ENCODE data around the gene SNU13.

The SNU13 gene

GRCh38 chr22:41702763-41703162 lies 14.1 kb upstream of the SNU13 start:
- Histone ChIP-seq H3K79me1 (ENCODE audit: low read depth, low read length) (no peaks in the 10 kb centered on the region), H3K18ac (ENCODE audit: low read length) (no peak overlapping the region), H4K8ac (ENCODE audit: low read depth, low read length) (no peak overlapping the region), H2AFZ (ENCODE audit: low read length) (no peak overlapping the region), H3K9ac (ENCODE audit: low read depth, low read length, poor library complexity) (no peak overlapping the region), H2BK5ac (ENCODE audit: low read length) (no peak overlapping the region), H2BK12ac (ENCODE audit: low read length) (no peak overlapping the region), H3K9me3 (replicated peaks in 1 of 2; ENCODE audit: control insufficient read depth in 2 of 2, insufficient read depth in 1 of 2, low read depth in 1 of 2, low read length in 2 of 2) (no peaks in the 10 kb centered on the region), H2BK120ac (ENCODE audit: low read depth, low read length) (no peak overlapping the region), H3K36me3 (replicated peaks in 1 of 2; ENCODE audit: control insufficient read depth in 2 of 2, insufficient read depth in 2 of 2, low read length in 2 of 2) (no peaks in the 10 kb centered on the region), H3K27me3 (ENCODE audit: control insufficient read depth in 3 of 3, insufficient read depth in 3 of 3, low read depth in 1 of 3, low read length in 3 of 3) (peaks cover 0 to 5% (median 0%) of the 10 kb centered on the region in 3 experiments), H3K4ac (ENCODE audit: low read length) (no peak overlapping the region), H4K91ac (ENCODE audit: low read depth, low read length, poor library complexity) (no peak overlapping the region), H3K4me3 (ENCODE audit: low read length in 2 of 2) (no peak overlapping the region), H3K14ac (ENCODE audit: low read length) (no peak overlapping the region), H3K4me1 (ENCODE audit: control insufficient read depth in 2 of 2, insufficient read depth in 1 of 2, low read depth in 1 of 2, low read length in 2 of 2) (peaks cover 0 to under 1% of the 10 kb centered on the region in 2 donors), H2AK5ac (ENCODE audit: low read depth, low read length) (no peak overlapping the region), H3K23ac (ENCODE audit: low read depth, low read length, poor library complexity) (no peak overlapping the region), H3K4me2 (ENCODE audit: insufficient read depth, low read length, poor library complexity, severe bottlenecking) (no peak overlapping the region), H2BK15ac (ENCODE audit: low read length) (no peak overlapping the region), H3K27ac (replicated peaks; ENCODE audit: low read length) (no peak overlapping the region)
- no peak for DNase-seq (ENCODE audit: low spot score)
- WGBS, 2 donors (ENCODE audit: extremely low coverage in 2 of 2, insufficient read length in 2 of 2, insufficient replicate concordance in 1 of 2), result no CpG with 5 or more reads among the region's 9 CpGs

- H2AFZ ChIP-seq (ENCODE audit: low read length), result no peak overlapping the region
- no peaks in the 10 kb centered on the region for H3K9me3 ChIP-seq (replicated peaks in 1 of 2; ENCODE audit: control insufficient read depth in 2 of 2, insufficient read depth in 1 of 2, low read depth in 1 of 2, low read length in 2 of 2)
- peak overlapping the region; percentile 78 for H2AK5ac ChIP-seq (ENCODE audit: low read depth, low read length)
- peak overlapping the region; percentile 13 for H3K18ac ChIP-seq (ENCODE audit: low read length)
- DNase-seq (ENCODE audit: low spot score), result no peak
- no peak overlapping the region for H3K4me3 ChIP-seq (ENCODE audit: low read length in 2 of 2)
- H3K4me1 ChIP-seq (ENCODE audit: control insufficient read depth in 2 of 2, insufficient read depth in 1 of 2, low read depth in 1 of 2, low read length in 2 of 2), result peaks cover 11 to 12% of the 10 kb centered on the region in 2 donors
- H3K23ac ChIP-seq (ENCODE audit: low read depth, low read length, poor library complexity), result peak overlapping the region; percentile 57
- H3K27ac ChIP-seq (replicated peaks; ENCODE audit: low read length), result no peak overlapping the region
- H2BK120ac ChIP-seq (ENCODE audit: low read depth, low read length), result no peak overlapping the region
- H2BK12ac ChIP-seq (ENCODE audit: low read length), result peak overlapping the region; percentile 31
- peaks cover 0 to 4% of the 10 kb centered on the region in 2 donors for H3K36me3 ChIP-seq (replicated peaks in 1 of 2; ENCODE audit: control insufficient read depth in 2 of 2, insufficient read depth in 2 of 2, low read length in 2 of 2)
- no peak overlapping the region for H4K91ac ChIP-seq (ENCODE audit: low read depth, low read length, poor library complexity)
- no peaks in the 10 kb centered on the region for H3K27me3 ChIP-seq (ENCODE audit: control insufficient read depth in 3 of 3, insufficient read depth in 3 of 3, low read depth in 1 of 3, low read length in 3 of 3)
- H3K14ac ChIP-seq (ENCODE audit: low read length), result no peak overlapping the region
- H3K4ac ChIP-seq (ENCODE audit: low read length), result no peak overlapping the region
- WGBS, 2 donors (ENCODE audit: extremely low coverage in 2 of 2, insufficient read length in 2 of 2, insufficient replicate concordance in 1 of 2), result no CpG with 5 or more reads among the region's 16 CpGs
- no peaks in the 10 kb centered on the region for H3K79me1 ChIP-seq (ENCODE audit: low read depth, low read length)
- H3K4me2 ChIP-seq (ENCODE audit: insufficient read depth, low read length, poor library complexity, severe bottlenecking), result no peak overlapping the region
- H4K8ac ChIP-seq (ENCODE audit: low read depth, low read length), result no peak overlapping the region
- no peak overlapping the region for H2BK5ac ChIP-seq (ENCODE audit: low read length)
- no peak overlapping the region for H3K9ac ChIP-seq (ENCODE audit: low read depth, low read length, poor library complexity)
- H2BK15ac ChIP-seq (ENCODE audit: low read length), result no peak overlapping the region
Observed at GRCh38 chr22:41700108-41700364, 11.4 kb upstream of the SNU13 start.

GRCh38 chr22:41699264-41700107 lies 10.8 kb upstream of the SNU13 start, which contains the start of gene MEI1:
MEI1 (plus strand) TSS chr22:41699503; CDS start chr22:41699539, 36 bp downstream.
- H2BK120ac ChIP-seq (ENCODE audit: low read depth, low read length), result no peak within 1 kb of the TSS
- no peaks in the 10 kb centered on the region for H3K79me1 ChIP-seq (ENCODE audit: low read depth, low read length)
- H3K23ac ChIP-seq (ENCODE audit: low read depth, low read length, poor library complexity), result peak within 1 kb of the TSS; percentile 57
- WGBS, 2 donors (ENCODE audit: extremely low coverage in 2 of 2, insufficient read length in 2 of 2, insufficient replicate concordance in 1 of 2), result no CpG with 5 or more reads among the region's 69 CpGs
- H2BK15ac ChIP-seq (ENCODE audit: low read length), result peak within 1 kb of the TSS; percentile 32
- H3K9ac ChIP-seq (ENCODE audit: low read depth, low read length, poor library complexity), result peak within 1 kb of the TSS; percentile 79
- no peak within 1 kb of the TSS for H4K91ac ChIP-seq (ENCODE audit: low read depth, low read length, poor library complexity)
- no peaks in the 10 kb centered on the region for H3K9me3 ChIP-seq (replicated peaks in 1 of 2; ENCODE audit: control insufficient read depth in 2 of 2, insufficient read depth in 1 of 2, low read depth in 1 of 2, low read length in 2 of 2)
- peaks cover 11 to 12% of the 10 kb centered on the region in 2 donors for H3K4me1 ChIP-seq (ENCODE audit: control insufficient read depth in 2 of 2, insufficient read depth in 1 of 2, low read depth in 1 of 2, low read length in 2 of 2)
- H3K4me2 ChIP-seq (ENCODE audit: insufficient read depth, low read length, poor library complexity, severe bottlenecking), result no peak within 1 kb of the TSS
- no peaks in the 10 kb centered on the region for H3K27me3 ChIP-seq (ENCODE audit: control insufficient read depth in 3 of 3, insufficient read depth in 3 of 3, low read depth in 1 of 3, low read length in 3 of 3)
- peaks cover 0 to 7% of the 10 kb centered on the region in 2 donors for H3K36me3 ChIP-seq (replicated peaks in 1 of 2; ENCODE audit: control insufficient read depth in 2 of 2, insufficient read depth in 2 of 2, low read length in 2 of 2)
- DNase-seq (ENCODE audit: low spot score), result no peak
- H3K27ac ChIP-seq (replicated peaks; ENCODE audit: low read length), result no peak within 1 kb of the TSS
- peak within 1 kb of the TSS; percentile 78 for H2AK5ac ChIP-seq (ENCODE audit: low read depth, low read length)
- H3K14ac ChIP-seq (ENCODE audit: low read length), result no peak within 1 kb of the TSS
- no peak within 1 kb of the TSS for H2AFZ ChIP-seq (ENCODE audit: low read length)
- peak within 1 kb of the TSS; percentile 39 for H2BK5ac ChIP-seq (ENCODE audit: low read length)
- no peak within 1 kb of the TSS for H4K8ac ChIP-seq (ENCODE audit: low read depth, low read length)
- peak within 1 kb of the TSS; percentile 97 for H2BK12ac ChIP-seq (ENCODE audit: low read length)
- no peak within 1 kb of the TSS for H3K4me3 ChIP-seq (ENCODE audit: low read length in 2 of 2)
- no peak within 1 kb of the TSS for H3K4ac ChIP-seq (ENCODE audit: low read length)
- peak within 1 kb of the TSS; percentile 41 for H3K18ac ChIP-seq (ENCODE audit: low read length)

GRCh38 chr22:41697126-41697775 lies 8.6 kb upstream of the SNU13 start:
- Histone ChIP-seq H2BK5ac (ENCODE audit: low read length) (peak overlapping the region; percentile 56), H2AFZ (ENCODE audit: low read length) (peak overlapping the region; percentile 83), H2BK120ac (ENCODE audit: low read depth, low read length) (no peak overlapping the region), H3K14ac (ENCODE audit: low read length) (peak overlapping the region; percentile 65), H4K91ac (ENCODE audit: low read depth, low read length, poor library complexity) (peak overlapping the region; percentile 24), H3K4ac (ENCODE audit: low read length) (no peak overlapping the region), H4K8ac (ENCODE audit: low read depth, low read length) (no peak overlapping the region), H2AK5ac (ENCODE audit: low read depth, low read length) (peak overlapping the region; percentile 63), H3K23ac (ENCODE audit: low read depth, low read length, poor library complexity) (no peak overlapping the region), H2BK15ac (ENCODE audit: low read length) (no peak overlapping the region), H3K36me3 (replicated peaks in 1 of 2; ENCODE audit: control insufficient read depth in 2 of 2, insufficient read depth in 2 of 2, low read length in 2 of 2) (peaks cover 8 to 20% of the 10 kb centered on the region in 2 donors), H3K9ac (ENCODE audit: low read depth, low read length, poor library complexity) (no peak overlapping the region), H3K79me1 (ENCODE audit: low read depth, low read length) (no peaks in the 10 kb centered on the region), H3K4me3 (ENCODE audit: low read length in 2 of 2) (peak overlapping the region in 1 of 2 donors; percentile 19), H2BK12ac (ENCODE audit: low read length) (no peak overlapping the region), H3K4me1 (ENCODE audit: control insufficient read depth in 2 of 2, insufficient read depth in 1 of 2, low read depth in 1 of 2, low read length in 2 of 2) (peaks cover 11 to 12% of the 10 kb centered on the region in 2 donors), H3K9me3 (replicated peaks in 1 of 2; ENCODE audit: control insufficient read depth in 2 of 2, insufficient read depth in 1 of 2, low read depth in 1 of 2, low read length in 2 of 2) (no peaks in the 10 kb centered on the region), H3K27ac (replicated peaks; ENCODE audit: low read length) (peak overlapping the region; percentile 56), H3K4me2 (ENCODE audit: insufficient read depth, low read length, poor library complexity, severe bottlenecking) (peak overlapping the region; percentile 29), H3K18ac (ENCODE audit: low read length) (peak overlapping the region; percentile 89), H3K27me3 (ENCODE audit: control insufficient read depth in 3 of 3, insufficient read depth in 3 of 3, low read depth in 1 of 3, low read length in 3 of 3) (no peaks in the 10 kb centered on the region)
- peak; percentile 97 for DNase-seq (ENCODE audit: low spot score)
- no CpG with 5 or more reads among the region's 12 CpGs for WGBS, 2 donors (ENCODE audit: extremely low coverage in 2 of 2, insufficient read length in 2 of 2, insufficient replicate concordance in 1 of 2)
